Kidney (tissue), 14 donors: ENCODE results near the gene HSFX3. TPM values are rescaled to one million over a fixed set of nuclear protein-coding genes. Genes with fewer than 3 reads are reported as not detected.
"Not testable (repeated sequence)": the region's sequence is repeated elsewhere in the genome, so short reads cannot be mapped to it uniquely, and the experiment has no call there.

ENCODE experiments used
- DNase-seq, 5 donors: peaks; one replicate each; pipeline ENCODE4 v3.0.0-alpha.2; 2013 to 2020
- FAIRE-seq: peaks from 2 replicates; lab custom pipeline; 2012; peaks lifted over from hg19 to GRCh38; lab: Jason Lieb, UNC
- H3K27ac ChIP-seq, 2 donors: one replicate each; pipeline ENCODE4 v1.7.0; 2013; ENCODE audit warnings: low read depth in 2 of 2, low read length in 2 of 2, inconsistent platforms in 1 of 2
- H3K27me3 ChIP-seq: one replicate; pipeline ENCODE4 v1.7.1; 2013; ENCODE audit warnings: low read length, inconsistent platforms; ENCODE audit not compliant: control insufficient read depth, insufficient read depth
- H3K36me3 ChIP-seq, 3 donors: one replicate each; pipeline versions ENCODE4 v1.7.0 to v1.7.1; 2013; ENCODE audit warnings: low read length in 3 of 3, control low read depth in 1 of 3, inconsistent platforms in 1 of 3; ENCODE audit not compliant: insufficient read depth in 3 of 3, control insufficient read depth in 2 of 3
- H3K4me1 ChIP-seq, 3 donors: one replicate each; pipeline versions ENCODE4 v1.7.0 to v1.7.1; 2013; ENCODE audit warnings: low read length in 3 of 3, inconsistent platforms in 1 of 3, low read depth in 1 of 3; ENCODE audit not compliant: control insufficient read depth in 2 of 3, insufficient read depth in 2 of 3
- H3K4me3 ChIP-seq, 3 donors: one replicate each; pipeline versions ENCODE4 v1.7.0 to v1.8.1; 2013; ENCODE audit warnings: low read length in 3 of 3, control low read depth in 1 of 3, inconsistent platforms in 1 of 3
- H3K9ac ChIP-seq, 3 donors: one replicate each; pipeline versions ENCODE4 v1.7.0 to v1.7.1; 2013; ENCODE audit warnings: low read length in 3 of 3, control low read depth in 1 of 3, inconsistent platforms in 1 of 3
- H3K9me3 ChIP-seq, 3 donors: one replicate each; pipeline versions ENCODE4 v1.7.0 to v1.7.1; 2013; ENCODE audit warnings: low read length in 3 of 3, control low read depth in 1 of 3, inconsistent platforms in 1 of 3; ENCODE audit not compliant: control insufficient read depth in 2 of 3, insufficient read depth in 1 of 3
- intact Hi-C: fragments of 100-400 bp; cut with DNase I; formaldehyde crosslinking; loops from one replicate; pipeline ENCODE4 v1.11.1; 2022
- polyA plus RNA-seq: library from polyadenylated mRNA; stranded (reverse); fragments of 350-450 nt; fragmentation: Illumina TruSeq; extraction: RNeasy Lipid Tissue Mini Kit (QIAGEN cat#74804); gene quantifications from one replicate; pipeline ENCODE4 v1.2.3, GENCODE V29; 2014; ENCODE audit warnings: low read depth, low replicate concordance; ENCODE audit not compliant: insufficient read depth
- total RNA-seq: library from RNA; stranded (reverse); fragmentation: NEBNext Ultra II Directional; extraction: Animal tissue kit (Norgen Biotek cat#: 25700); gene quantifications from one replicate; pipeline ENCODE4 v1.2.1, GENCODE V29; 2021
- TF ChIP-seq, protein P1 (sequence below): IDR thresholded peaks from 3 replicates; pipeline ENCODE4 v1.5.1; 2012; ENCODE audit warnings: mild to moderate bottlenecking, moderate library complexity, borderline replicate concordance; ENCODE audit not compliant: insufficient read depth; ENCODE audit errors: extremely low read depth
- donor health status: control.
- donor health status: control.
- donor health status: control.
- donor health status: control.
- donor health status: control.
- donor health status: DM: yes; HTN: yes; CAD: no.
- donor health status: Normal renal cell carcinoma (clear cell type).

Gene HSFX3
- total and polyA plus RNA-seq, 2 donors from 2014 or later, result not detected

DNA sequence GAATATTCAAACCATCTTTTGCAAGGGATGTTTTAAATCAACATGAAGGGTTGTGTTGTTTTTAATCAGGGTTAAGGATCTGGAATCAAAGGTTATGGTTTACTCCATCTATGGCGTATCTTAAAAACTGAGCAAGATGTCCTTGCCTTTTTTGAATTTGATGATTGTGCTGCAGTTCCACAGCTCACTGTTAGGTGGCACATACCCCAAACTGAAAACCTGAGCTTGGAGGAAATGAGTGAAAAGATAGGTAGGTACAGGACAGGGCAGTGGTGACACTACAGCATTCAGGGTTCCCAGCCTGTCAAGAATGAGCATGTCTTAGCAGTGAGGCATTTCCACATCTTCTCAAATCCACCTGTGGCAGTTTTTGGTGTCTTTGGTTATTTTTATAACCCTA is 22.0 kb downstream of the HSFX3 start:
- intact Hi-C loops, result no loop called here
- Histone ChIP-seq H3K36me3 (peaks cover 0 to 4% (median 2%) of the 10 kb centered on the region in 3 donors), H3K27me3 (no peaks in the 10 kb centered on the region), H3K9ac (no peak overlapping the region), H3K9me3 (no peaks in the 10 kb centered on the region), H3K4me3 (no peak overlapping the region), H3K27ac (no peak overlapping the region), H3K4me1 (no peaks in the 10 kb centered on the region)
- peak; percentile 54 for FAIRE-seq
- TF ChIP-seq, protein P1, sequence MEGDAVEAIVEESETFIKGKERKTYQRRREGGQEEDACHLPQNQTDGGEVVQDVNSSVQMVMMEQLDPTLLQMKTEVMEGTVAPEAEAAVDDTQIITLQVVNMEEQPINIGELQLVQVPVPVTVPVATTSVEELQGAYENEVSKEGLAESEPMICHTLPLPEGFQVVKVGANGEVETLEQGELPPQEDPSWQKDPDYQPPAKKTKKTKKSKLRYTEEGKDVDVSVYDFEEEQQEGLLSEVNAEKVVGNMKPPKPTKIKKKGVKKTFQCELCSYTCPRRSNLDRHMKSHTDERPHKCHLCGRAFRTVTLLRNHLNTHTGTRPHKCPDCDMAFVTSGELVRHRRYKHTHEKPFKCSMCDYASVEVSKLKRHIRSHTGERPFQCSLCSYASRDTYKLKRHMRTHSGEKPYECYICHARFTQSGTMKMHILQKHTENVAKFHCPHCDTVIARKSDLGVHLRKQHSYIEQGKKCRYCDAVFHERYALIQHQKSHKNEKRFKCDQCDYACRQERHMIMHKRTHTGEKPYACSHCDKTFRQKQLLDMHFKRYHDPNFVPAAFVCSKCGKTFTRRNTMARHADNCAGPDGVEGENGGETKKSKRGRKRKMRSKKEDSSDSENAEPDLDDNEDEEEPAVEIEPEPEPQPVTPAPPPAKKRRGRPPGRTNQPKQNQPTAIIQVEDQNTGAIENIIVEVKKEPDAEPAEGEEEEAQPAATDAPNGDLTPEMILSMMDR, result peak; percentile 28
- DNase-seq, result peak in 1 of 5 donors; percentile 18

DNA sequence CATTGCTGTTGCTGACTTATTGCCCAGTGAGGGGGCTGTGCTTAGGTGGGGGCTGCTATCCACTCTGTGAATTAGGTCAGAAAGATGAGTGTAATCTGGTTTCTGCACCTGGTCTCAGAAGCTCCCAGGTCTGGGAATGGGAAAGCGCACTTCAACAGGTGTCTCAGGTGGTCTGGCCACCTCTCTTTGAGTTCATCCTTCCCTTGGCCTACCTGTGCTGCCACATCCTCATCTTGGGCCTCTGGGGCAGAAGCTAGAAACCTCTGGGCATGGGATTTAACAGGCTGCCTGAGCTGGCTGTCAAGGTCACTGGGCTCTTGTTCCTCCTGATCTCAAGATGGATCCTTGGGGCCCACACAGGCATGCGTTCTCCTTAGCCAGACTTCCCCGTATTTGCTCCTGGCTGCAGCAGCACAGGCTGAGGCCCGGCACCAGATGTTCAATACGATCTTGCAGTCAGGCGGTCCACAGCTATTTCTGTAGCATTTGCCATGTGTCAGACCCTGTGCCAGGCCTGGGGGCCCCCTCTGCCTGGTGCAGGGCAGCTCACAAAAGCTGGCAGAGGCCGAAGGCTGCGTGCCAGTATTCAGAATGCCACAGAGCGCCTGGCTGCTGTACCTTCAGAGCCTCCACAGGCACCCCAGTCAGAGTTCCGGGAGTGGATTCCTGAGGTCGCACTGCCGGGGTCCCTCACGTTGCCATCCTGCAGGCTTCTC is 23.2 kb downstream of the HSFX3 start:
- H3K27ac ChIP-seq, H3K9ac ChIP-seq, DNase-seq: not testable (repeated sequence)

DNA sequence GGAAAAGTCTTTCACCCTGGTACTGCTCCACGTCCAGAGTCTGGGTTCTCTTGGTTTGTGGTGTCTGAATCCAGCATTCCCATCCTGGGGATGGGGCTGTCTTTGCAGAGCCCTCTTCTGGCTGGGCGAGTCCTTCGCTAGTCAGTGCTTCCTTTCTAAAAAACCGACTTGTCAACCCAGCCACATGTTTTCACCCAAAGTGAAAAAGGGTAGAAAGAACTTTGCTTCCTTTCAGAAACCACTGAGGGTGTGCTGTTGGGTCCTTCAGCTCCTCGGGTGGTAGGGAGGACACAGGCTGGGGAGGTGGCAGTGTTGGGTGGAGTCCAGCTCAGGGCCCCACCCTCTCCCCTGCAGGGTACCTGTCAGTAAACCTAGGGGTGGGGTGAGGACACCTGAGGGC is 23.8 kb downstream of the HSFX3 start:
- H3K9ac ChIP-seq, DNase-seq, FAIRE-seq, H3K4me1 ChIP-seq, H3K27me3 ChIP-seq, H3K9me3 ChIP-seq, H3K36me3 ChIP-seq, H3K4me3 ChIP-seq, intact Hi-C loops, H3K27ac ChIP-seq: not testable (repeated sequence)

More for the DNA sequence above, 23.2 kb downstream of the HSFX3 start:
- H3K36me3 ChIP-seq, H3K4me1 ChIP-seq, FAIRE-seq, intact Hi-C loops, H3K9me3 ChIP-seq, H3K4me3 ChIP-seq, H3K27me3 ChIP-seq: not testable (repeated sequence)

DNA sequence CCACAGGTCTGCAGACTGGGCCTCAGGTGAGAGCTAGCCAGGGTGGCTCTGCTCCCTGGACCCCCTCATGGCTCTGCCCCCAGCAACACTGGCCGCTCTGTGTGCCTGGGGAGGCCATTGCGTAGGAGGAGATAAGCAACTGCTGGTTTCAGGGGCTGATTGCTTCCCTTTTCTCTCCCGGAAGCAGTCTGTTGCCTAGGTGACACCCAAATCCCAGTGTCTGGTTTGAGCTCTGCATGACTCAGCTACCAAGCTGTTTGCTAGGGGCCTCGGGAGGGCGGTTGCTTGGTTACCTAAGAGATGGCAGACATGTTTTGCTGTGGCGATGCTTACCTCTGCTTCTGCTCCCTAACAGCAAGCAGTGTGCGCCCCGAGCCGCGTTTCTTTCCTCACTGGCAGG is 24.3 kb downstream of the HSFX3 start:
- H3K9me3 ChIP-seq, FAIRE-seq, H3K27ac ChIP-seq, H3K4me1 ChIP-seq, H3K36me3 ChIP-seq, H3K27me3 ChIP-seq, H3K9ac ChIP-seq, intact Hi-C loops, H3K4me3 ChIP-seq: not testable (repeated sequence)
- peak in 3 of 5 donors; percentile 19 to 31 (median 29) for DNase-seq

DNA sequence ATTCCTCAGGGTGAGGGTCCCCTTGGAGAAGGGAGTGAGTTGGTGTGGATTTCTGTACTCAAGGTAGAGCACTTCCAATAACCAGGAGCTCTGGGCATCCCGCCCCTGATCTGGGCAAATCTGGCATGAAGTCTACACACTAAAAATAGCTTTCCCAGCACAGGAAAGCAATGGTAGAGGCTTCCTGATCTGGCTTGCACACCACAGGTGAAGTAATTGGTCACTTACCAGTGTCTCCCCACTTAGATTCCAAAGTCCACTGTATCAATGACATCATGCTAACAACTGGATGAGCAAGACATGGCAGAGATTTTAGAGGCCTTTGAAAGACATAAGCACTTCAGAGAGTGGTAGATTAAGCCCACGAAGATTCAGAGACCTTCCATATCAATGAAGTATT is 26.8 kb downstream of the HSFX3 start:
- Histone ChIP-seq H3K36me3 (no peaks in the 10 kb centered on the region), H3K9ac (no peak overlapping the region), H3K4me1 (no peaks in the 10 kb centered on the region), H3K4me3 (no peak overlapping the region), H3K27me3 (no peaks in the 10 kb centered on the region), H3K27ac (no peak overlapping the region), H3K9me3 (no peaks in the 10 kb centered on the region)
- intact Hi-C loops, result no loop called here
- TF ChIP-seq, protein P1, result no peak
- DNase-seq (no peak), FAIRE-seq (no peak)
